DND-41 (cell line): Measurements from ENCODE around the gene NFIA.

Experiments used
- ATAC-seq: fragments of 200-7000 bp; cut with Tn5 transposase; 3 replicates; pipeline ENCODE4 v1.9.1; 2021; ENCODE audit warnings: low read depth; ENCODE audit not compliant: insufficient read depth
- DNase-seq: peaks from one replicate; pipeline ENCODE4 v3.0.0-alpha.2; 2020
- H2AFZ ChIP-seq: 2 replicates; pipeline ENCODE4 v1.6.0; 2012; ENCODE audit warnings: low read depth, low read length
- H3K27ac ChIP-seq: 2 replicates; pipeline ENCODE4 v1.5.1; 2012; ENCODE audit warnings: low read length, inconsistent platforms
- H3K27me3 ChIP-seq: fragments of 200-600 bp; sonication (generic); 2 replicates; pipeline ENCODE4 v1.6.0; 2012; ENCODE audit warnings: low read length, mild to moderate bottlenecking, inconsistent platforms; ENCODE audit not compliant: insufficient read depth, poor library complexity
- H3K36me3 ChIP-seq: 2 replicates; pipeline ENCODE4 v1.5.1; 2012; ENCODE audit warnings: low read length, inconsistent platforms; ENCODE audit not compliant: insufficient read depth
- H3K4me1 ChIP-seq: 2 replicates; pipeline ENCODE4 v1.5.1; 2012; ENCODE audit warnings: mild to moderate bottlenecking, low read length; ENCODE audit not compliant: insufficient read depth
- H3K4me2 ChIP-seq: 2 replicates; pipeline ENCODE4 v1.6.0; 2012; ENCODE audit warnings: mild to moderate bottlenecking, moderate library complexity, low read length, inconsistent platforms; ENCODE audit not compliant: insufficient read depth
- H3K4me3 ChIP-seq, 2 experiments: fragments of 200-600 bp in 1 of 2; shearing (Covaris generic) in 1 of 2; 2 replicates each; pipeline ENCODE4 v1.5.1; 2012 to 2016; ENCODE audit warnings: inconsistent platforms in 2 of 2, low read length in 2 of 2, mild to moderate bottlenecking in 2 of 2, low read depth in 1 of 2, moderate library complexity in 1 of 2
- H3K79me2 ChIP-seq: 2 replicates; pipeline ENCODE4 v1.6.0; 2012; ENCODE audit warnings: low read length, inconsistent platforms; ENCODE audit not compliant: insufficient read depth
- H3K9ac ChIP-seq: 2 replicates; pipeline ENCODE4 v1.6.0; 2012; ENCODE audit warnings: low read depth, mild to moderate bottlenecking, inconsistent platforms, low read length, moderate library complexity
- H3K9me3 ChIP-seq: 2 replicates; pipeline ENCODE4 v1.5.1; 2012; ENCODE audit warnings: low read length, moderate library complexity, mild to moderate bottlenecking, inconsistent platforms; ENCODE audit not compliant: insufficient read depth, severe bottlenecking
- H4K20me1 ChIP-seq: 2 replicates; pipeline ENCODE4 v1.6.0; 2012; ENCODE audit warnings: low read length; ENCODE audit not compliant: insufficient read depth
- EZH2 ChIP-seq: IDR thresholded peaks from 3 replicates; pipeline ENCODE4 v1.6.1; 2012; ENCODE audit warnings: borderline replicate concordance, low read depth, mild to moderate bottlenecking, moderate library complexity, low read length, inconsistent platforms; ENCODE audit not compliant: severe bottlenecking
- TF ChIP-seq, protein P1 (sequence below): IDR thresholded peaks from 2 replicates; pipeline ENCODE4 v1.5.1; 2012; ENCODE audit warnings: borderline replicate concordance, low read length, moderate library complexity, mild to moderate bottlenecking; ENCODE audit not compliant: poor library complexity, severe bottlenecking; ENCODE audit errors: extremely low read depth

The NFIA gene

DNA sequence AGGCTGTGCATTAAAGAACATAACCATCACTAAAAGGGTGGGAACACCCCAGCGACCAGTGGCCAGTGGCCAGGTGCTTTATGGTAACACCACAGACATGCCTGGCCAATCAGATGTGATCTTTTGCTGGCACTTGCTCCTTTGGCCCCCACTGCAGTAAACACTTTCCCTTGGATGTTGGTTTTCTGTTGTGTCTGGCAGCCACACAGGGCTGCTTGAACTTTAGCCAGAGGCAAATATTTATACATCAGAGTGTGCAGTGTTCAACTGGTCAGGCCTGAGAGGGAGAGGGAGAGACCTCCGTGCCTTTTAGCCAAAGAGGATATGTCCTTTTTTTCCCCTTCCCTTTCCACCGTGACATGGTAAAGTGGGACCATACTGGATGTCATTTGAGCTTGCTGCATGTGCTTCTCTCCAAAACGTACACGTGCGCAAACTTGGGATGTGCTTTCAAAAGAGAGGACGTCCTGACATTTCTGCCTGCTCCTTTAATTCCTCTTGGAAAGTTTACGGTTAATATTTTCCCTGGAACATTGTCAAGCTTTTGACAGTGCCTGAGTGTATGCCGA is 101.2 kb downstream of the NFIA start:
- no peak overlapping the region for H3K4me3 ChIP-seq
- H3K36me3 ChIP-seq = no peaks in the 10 kb centered on the region
- no peak for DNase-seq

DNA sequence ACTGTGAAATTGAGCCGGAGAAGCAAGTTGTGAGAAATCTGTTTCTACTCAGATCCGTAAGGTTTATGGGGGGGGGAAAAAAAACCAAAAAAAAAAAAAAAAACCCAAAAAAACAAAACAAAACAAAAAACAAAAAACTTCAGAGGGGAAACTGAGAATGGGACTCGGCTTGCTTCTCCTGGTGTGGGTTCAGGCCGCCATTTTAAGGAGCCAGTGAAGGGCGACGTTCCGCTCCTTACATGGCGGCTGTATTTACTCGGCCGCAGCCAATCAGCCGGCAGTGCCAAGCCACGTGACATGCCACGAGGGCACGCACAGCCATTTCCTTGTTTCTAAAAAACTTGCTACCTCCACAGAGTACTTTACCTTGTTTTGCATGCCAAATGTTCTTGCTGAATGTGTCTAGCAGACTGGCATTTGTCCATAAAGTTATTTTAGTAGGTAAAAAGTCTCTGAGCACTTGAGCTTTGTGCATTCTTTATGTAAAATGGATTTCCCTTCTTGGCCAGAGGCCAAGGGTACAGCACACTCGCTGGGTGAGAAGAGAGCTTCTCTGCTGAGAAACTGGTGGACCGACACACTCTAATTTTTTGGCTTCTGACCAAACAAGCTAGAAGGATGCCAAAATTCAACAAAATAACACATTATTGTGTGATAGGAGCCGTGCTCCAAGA is 101.8 kb downstream of the NFIA start:
- Histone ChIP-seq H3K9me3 (no peaks in the 10 kb centered on the region), H3K27ac (no peak overlapping the region), H3K27me3 (no peaks in the 10 kb centered on the region), H3K4me2 (no peak overlapping the region), H3K36me3 (no peaks in the 10 kb centered on the region), H4K20me1 (no peaks in the 10 kb centered on the region), H3K4me1 (no peaks in the 10 kb centered on the region), H3K4me3 (no peak overlapping the region), H2AFZ (no peak overlapping the region), H3K79me2 (no peaks in the 10 kb centered on the region), H3K9ac (no peak overlapping the region)
- ATAC-seq = no peak
- no peak for TF ChIP-seq EZH2
- TF ChIP-seq, protein P1, sequence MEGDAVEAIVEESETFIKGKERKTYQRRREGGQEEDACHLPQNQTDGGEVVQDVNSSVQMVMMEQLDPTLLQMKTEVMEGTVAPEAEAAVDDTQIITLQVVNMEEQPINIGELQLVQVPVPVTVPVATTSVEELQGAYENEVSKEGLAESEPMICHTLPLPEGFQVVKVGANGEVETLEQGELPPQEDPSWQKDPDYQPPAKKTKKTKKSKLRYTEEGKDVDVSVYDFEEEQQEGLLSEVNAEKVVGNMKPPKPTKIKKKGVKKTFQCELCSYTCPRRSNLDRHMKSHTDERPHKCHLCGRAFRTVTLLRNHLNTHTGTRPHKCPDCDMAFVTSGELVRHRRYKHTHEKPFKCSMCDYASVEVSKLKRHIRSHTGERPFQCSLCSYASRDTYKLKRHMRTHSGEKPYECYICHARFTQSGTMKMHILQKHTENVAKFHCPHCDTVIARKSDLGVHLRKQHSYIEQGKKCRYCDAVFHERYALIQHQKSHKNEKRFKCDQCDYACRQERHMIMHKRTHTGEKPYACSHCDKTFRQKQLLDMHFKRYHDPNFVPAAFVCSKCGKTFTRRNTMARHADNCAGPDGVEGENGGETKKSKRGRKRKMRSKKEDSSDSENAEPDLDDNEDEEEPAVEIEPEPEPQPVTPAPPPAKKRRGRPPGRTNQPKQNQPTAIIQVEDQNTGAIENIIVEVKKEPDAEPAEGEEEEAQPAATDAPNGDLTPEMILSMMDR = no peak
- no peak for DNase-seq

More for the DNA sequence above, 101.2 kb downstream of the NFIA start:
- no peaks in the 10 kb centered on the region for H3K27me3 ChIP-seq
- no peak overlapping the region for H3K27ac ChIP-seq
- no peaks in the 10 kb centered on the region for H3K4me1 ChIP-seq
- TF ChIP-seq, protein P1 = no peak
- no peak for TF ChIP-seq EZH2
- no peak overlapping the region for H2AFZ ChIP-seq
- H4K20me1 ChIP-seq = no peaks in the 10 kb centered on the region
- ATAC-seq = no peak
- no peaks in the 10 kb centered on the region for H3K9me3 ChIP-seq
- no peak overlapping the region for H3K9ac ChIP-seq
- H3K4me2 ChIP-seq = no peak overlapping the region
- no peaks in the 10 kb centered on the region for H3K79me2 ChIP-seq

DNA sequence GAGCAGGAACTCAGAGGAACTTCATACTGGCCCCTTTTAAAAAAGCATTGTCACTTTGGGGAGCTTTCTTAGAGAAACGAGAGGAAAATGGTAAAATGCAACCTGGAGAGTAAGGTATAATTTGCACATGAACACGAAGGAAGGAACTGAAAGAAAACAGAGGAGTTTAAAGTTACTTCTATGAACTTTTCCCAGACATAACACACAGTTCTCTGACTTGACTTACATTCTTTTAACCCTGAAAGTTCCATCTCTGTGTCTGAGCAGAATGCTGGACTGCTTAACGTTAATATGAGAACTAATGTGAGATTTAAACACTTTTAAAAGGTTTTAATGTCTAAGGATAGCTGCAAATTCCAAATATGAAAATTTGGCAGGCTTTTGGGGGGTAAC is 102.3 kb downstream of the NFIA start:
- ATAC-seq (no peak), DNase-seq (no peak)
- TF ChIP-seq EZH2 = no peak
- Histone ChIP-seq H3K27ac (no peak overlapping the region), H3K9ac (no peak overlapping the region), H3K4me2 (no peak overlapping the region), H3K36me3 (no peaks in the 10 kb centered on the region), H3K79me2 (no peaks in the 10 kb centered on the region), H3K4me3 (no peak overlapping the region), H3K9me3 (no peaks in the 10 kb centered on the region), H2AFZ (no peak overlapping the region), H4K20me1 (no peaks in the 10 kb centered on the region), H3K27me3 (no peaks in the 10 kb centered on the region), H3K4me1 (no peaks in the 10 kb centered on the region)

DNA sequence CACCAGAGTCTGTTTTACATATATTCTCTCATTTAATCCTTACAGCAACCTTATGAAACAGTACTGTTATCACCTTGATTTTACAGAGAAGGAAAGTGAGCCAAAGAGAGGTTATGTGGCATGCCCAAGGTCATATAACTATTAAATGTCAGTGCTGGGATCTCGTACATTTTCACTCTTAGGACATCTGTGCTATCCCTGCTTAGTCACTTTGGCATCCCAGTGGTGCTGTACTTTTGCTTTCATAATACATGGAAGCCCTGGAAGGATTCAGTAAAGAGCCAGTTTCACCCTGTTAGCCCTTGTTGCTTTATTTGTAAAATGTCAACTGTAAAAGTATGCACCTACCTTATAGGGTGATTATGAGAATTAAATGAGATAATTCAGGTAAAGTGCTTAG is 104.4 kb downstream of the NFIA start:
- H3K4me1 ChIP-seq = no peaks in the 10 kb centered on the region
- no peak overlapping the region for H3K4me2 ChIP-seq
- no peak overlapping the region for H3K9ac ChIP-seq
- no peaks in the 10 kb centered on the region for H3K9me3 ChIP-seq
- DNase-seq = no peak
- no peaks in the 10 kb centered on the region for H3K27me3 ChIP-seq
- TF ChIP-seq, protein P1 = no peak
- TF ChIP-seq EZH2 = no peak
- H3K36me3 ChIP-seq = no peaks in the 10 kb centered on the region
- no peak overlapping the region for H3K4me3 ChIP-seq
- H3K27ac ChIP-seq = no peak overlapping the region
- no peaks in the 10 kb centered on the region for H4K20me1 ChIP-seq
- H3K79me2 ChIP-seq = no peaks in the 10 kb centered on the region
- no peak overlapping the region for H2AFZ ChIP-seq
- no peak for ATAC-seq
